HG03469 (cell line): ENCODE results near the gene GSTO2.

Experiments
- ATAC-seq: cut with Tn5 transposase; IDR thresholded peaks from one replicate; pipeline ENCODE4 v1.9.1; 2021; ENCODE audit warnings: mild to moderate bottlenecking, moderate library complexity, moderate number of reproducible peaks; ENCODE audit not compliant: unreplicated experiment

Gene GSTO2

GRCh38 chr10:104306897-104307296, 37.9 kb downstream of the GSTO2 start:
- ATAC-seq = no peak

GRCh38 chr10:104307576-104308438, 38.8 kb downstream of the GSTO2 start:
- ATAC-seq = no peak

GRCh38 chr10:104308439-104308903, 39.5 kb downstream of the GSTO2 start:
- ATAC-seq = peak; percentile 70

GRCh38 chr10:104309980-104310978, 41.3 kb downstream of the GSTO2 start:
- ATAC-seq = no peak

- no peak for ATAC-seq
These were observed 42.3 kb downstream of the GSTO2 start for GRCh38 chr10:104311184-104311720.

- no peak for ATAC-seq
These were observed 45.9 kb downstream of the GSTO2 start for GRCh38 chr10:104314591-104315485.

- ATAC-seq = no peak
These were observed 46.5 kb downstream of the GSTO2 start for GRCh38 chr10:104315486-104315921.

- ATAC-seq = no peak
These were observed 47.5 kb downstream of the GSTO2 start for GRCh38 chr10:104316321-104317099.

- ATAC-seq = no peak
These were observed 48.3 kb downstream of the GSTO2 start for GRCh38 chr10:104317269-104317710.

- ATAC-seq = no peak
These were observed 48.8 kb downstream of the GSTO2 start for GRCh38 chr10:104317726-104318299.

- no peak for ATAC-seq
These were observed 49.3 kb downstream of the GSTO2 start for GRCh38 chr10:104318326-104318725.

GRCh38 chr10:104318810-104319741, 50.1 kb downstream of the GSTO2 start:
- ATAC-seq = no peak

- ATAC-seq = no peak
These were observed 52.2 kb downstream of the GSTO2 start for GRCh38 chr10:104321226-104321625.

GRCh38 chr10:104321725-104322415, 52.9 kb downstream of the GSTO2 start:
- ATAC-seq = no peak

- ATAC-seq = no peak
These were observed 53.4 kb downstream of the GSTO2 start for GRCh38 chr10:104322416-104322782.

GRCh38 chr10:104323085-104323484, 54.1 kb downstream of the GSTO2 start:
- ATAC-seq = no peak

- no peak for ATAC-seq
These were observed 54.8 kb downstream of the GSTO2 start for GRCh38 chr10:104323760-104324201.
